Type B pancreatic cell (in vitro differentiated cells): ENCODE data around the gene AKAIN1. TPM values are rescaled to one million over a fixed set of nuclear protein-coding genes. Genes with fewer than 3 reads are reported as not detected.

ENCODE experiments used
- DNase-seq: peaks from one replicate; pipeline ENCODE4 v3.0.0; 2021; ENCODE audit warnings: mixed read lengths; ENCODE audit not compliant: unreplicated experiment; ENCODE audit errors: extremely low spot score
- H3K27ac Mint-ChIP-seq: 2 replicates; pipeline ENCODE4 v1.8.0; 2021; ENCODE audit warnings: mild to moderate bottlenecking, mixed read lengths
- H3K27me3 Mint-ChIP-seq: 2 replicates; pipeline ENCODE4 v1.8.0; 2021; ENCODE audit warnings: mixed read lengths
- H3K36me3 Mint-ChIP-seq: 2 replicates; pipeline ENCODE4 v1.8.0; 2021; ENCODE audit warnings: mixed read lengths
- H3K4me1 Mint-ChIP-seq: one replicate; pipeline ENCODE4 v1.8.0; 2021; ENCODE audit warnings: mixed read lengths; ENCODE audit not compliant: unreplicated experiment
- H3K4me3 Mint-ChIP-seq: 2 replicates; pipeline ENCODE4 v1.8.0; 2021; ENCODE audit warnings: mild to moderate bottlenecking, mixed read lengths
- H3K9me3 Mint-ChIP-seq: 2 replicates; pipeline ENCODE4 v1.8.0; 2021; ENCODE audit warnings: mixed read lengths
- CTCF ChIP-seq: fragments of 200-600 bp; sonication (generic); conservative IDR thresholded peaks from 2 replicates; pipeline ENCODE4 v1.5.0; 2021; ENCODE audit warnings: antibody characterized with exemption, mild to moderate bottlenecking
- total RNA-seq: library from RNA; stranded (reverse); gene quantifications from 2 replicates; pipeline ENCODE4 v1.2.1, GENCODE V29; 2021; ENCODE audit warnings: low replicate concordance

AKAIN1 gene
- total RNA-seq, 1 donor from 2014 or later = 1.1 TPM

DNA sequence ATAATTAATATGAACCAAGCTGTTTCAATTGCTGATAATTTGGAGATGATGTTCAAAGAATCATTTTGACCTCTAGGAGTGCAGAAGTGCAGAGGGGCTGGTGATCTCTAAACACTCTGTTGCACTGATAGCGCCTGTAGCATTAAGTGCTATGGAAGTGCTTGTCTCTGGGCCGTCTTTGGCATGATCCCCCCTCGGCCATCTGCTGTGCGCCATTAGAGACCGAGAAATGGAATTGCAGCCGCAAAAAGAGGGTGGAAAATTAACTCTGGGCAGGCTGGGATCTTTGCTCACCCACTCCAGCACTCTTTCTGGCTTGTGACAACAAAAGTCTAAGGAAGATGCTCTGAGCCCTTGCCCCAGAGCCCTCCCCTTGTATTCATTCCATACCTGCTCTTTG is 23.4 kb downstream of the AKAIN1 start:
- Mint-ChIP-seq H3K4me3 (no peak overlapping the region), H3K4me1 (no peaks in the 10 kb centered on the region), H3K36me3 (no peaks in the 10 kb centered on the region), H3K9me3 (no peaks in the 10 kb centered on the region), H3K27me3 (no peaks in the 10 kb centered on the region), H3K27ac (no peak overlapping the region)
- TF ChIP-seq CTCF = no peak
- no peak for DNase-seq

DNA sequence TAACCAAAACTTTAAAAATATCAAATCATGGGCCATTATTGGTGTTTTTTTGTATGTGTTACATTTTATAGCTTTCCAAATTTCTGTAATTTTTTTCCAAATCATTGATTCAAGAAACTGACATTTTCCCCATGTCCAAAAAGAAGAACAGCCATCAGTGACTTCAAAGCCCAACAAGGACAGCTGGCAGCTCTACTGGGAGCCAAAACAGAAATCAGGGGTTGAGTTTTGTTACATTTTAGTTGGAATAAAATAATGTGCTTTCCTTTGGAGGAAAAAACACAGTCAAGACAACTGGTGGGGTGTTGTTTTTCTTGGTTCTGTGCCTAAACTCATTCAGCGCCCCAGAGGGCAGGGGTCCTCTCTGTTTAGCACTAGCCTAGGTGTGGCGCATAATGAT is 23.8 kb downstream of the AKAIN1 start:
- TF ChIP-seq CTCF = no peak
- Mint-ChIP-seq H3K27ac (no peak overlapping the region), H3K9me3 (no peaks in the 10 kb centered on the region), H3K36me3 (no peaks in the 10 kb centered on the region), H3K4me1 (no peaks in the 10 kb centered on the region), H3K27me3 (no peaks in the 10 kb centered on the region), H3K4me3 (no peak overlapping the region)
- DNase-seq = no peak

- Mint-ChIP-seq H3K9me3 (no peaks in the 10 kb centered on the region), H3K4me3 (no peak overlapping the region), H3K27me3 (peaks cover 6% of the 10 kb centered on the region), H3K4me1 (no peaks in the 10 kb centered on the region), H3K27ac (no peak overlapping the region), H3K36me3 (no peaks in the 10 kb centered on the region)
- no peak for TF ChIP-seq CTCF
- no peak for DNase-seq
Measured at GRCh38 chr18:5167831-5168230, 29.2 kb downstream of the AKAIN1 start.

GRCh38 chr18:5166606-5167280 is 30.3 kb downstream of the AKAIN1 start:
- H3K27me3 Mint-ChIP-seq = peaks cover 6% of the 10 kb centered on the region
- H3K4me1 Mint-ChIP-seq = no peaks in the 10 kb centered on the region
- no peak for TF ChIP-seq CTCF
- H3K9me3 Mint-ChIP-seq = no peaks in the 10 kb centered on the region
- DNase-seq = no peak
- H3K27ac Mint-ChIP-seq = no peak overlapping the region
- no peaks in the 10 kb centered on the region for H3K36me3 Mint-ChIP-seq
- no peak overlapping the region for H3K4me3 Mint-ChIP-seq

- DNase-seq = no peak
- Mint-ChIP-seq H3K9me3 (no peaks in the 10 kb centered on the region), H3K27ac (no peak overlapping the region), H3K36me3 (no peaks in the 10 kb centered on the region), H3K27me3 (peaks cover 6% of the 10 kb centered on the region), H3K4me1 (no peaks in the 10 kb centered on the region), H3K4me3 (no peak overlapping the region)
- TF ChIP-seq CTCF = no peak
Measured at GRCh38 chr18:5164903-5165302, 32.2 kb downstream of the AKAIN1 start.

- TF ChIP-seq CTCF = no peak
- H3K27me3 Mint-ChIP-seq = peaks cover 3% of the 10 kb centered on the region
- no peak overlapping the region for H3K4me3 Mint-ChIP-seq
Measured at GRCh38 chr18:5162111-5162510, 34.9 kb downstream of the AKAIN1 start.

More at GRCh38 chr18:5162111-5162510, 34.9 kb downstream of the AKAIN1 start:
- Mint-ChIP-seq H3K4me1 (no peaks in the 10 kb centered on the region), H3K9me3 (no peaks in the 10 kb centered on the region), H3K27ac (no peak overlapping the region), H3K36me3 (no peaks in the 10 kb centered on the region)
- DNase-seq = no peak
